ENCODE results near the gene SPATS2. TPM values are rescaled to one million over a fixed set of nuclear protein-coding genes. Genes with fewer than 3 reads are reported as not detected.

SPATS2 gene
- total RNA-seq, 1 donor from 2014 or later, result 46.3 TPM

- peaks cover 84% of the 10 kb centered on the region for H3K27me3 Mint-ChIP-seq (ENCODE audit: low read depth, unreplicated experiment)
- Histone ChIP-seq H2AFZ (ENCODE audit: low read depth, low read length) (no peak overlapping the region), H3K9ac (ENCODE audit: low read length) (no peak overlapping the region), H3K4me2 (ENCODE audit: low read length) (no peak overlapping the region), H3K79me2 (ENCODE audit: insufficient read depth, low read length) (no peaks in the 10 kb centered on the region), H3K36me3 (ENCODE audit: insufficient read depth, low read length) (no peaks in the 10 kb centered on the region), H3K4me1 (ENCODE audit: insufficient read depth, low read length) (peaks cover 12% of the 10 kb centered on the region), H3K4me3 (ENCODE audit: insufficient read depth, low read depth, low read length) (no peak overlapping the region), H3K27me3 (ENCODE audit: insufficient read depth, low read length) (peaks cover 33% of the 10 kb centered on the region), H3K9me3 (ENCODE audit: insufficient read depth, low read depth, low read length) (no peaks in the 10 kb centered on the region), H3K27ac (ENCODE audit: low read depth, low read length) (no peak overlapping the region), H4K20me1 (ENCODE audit: insufficient read depth, low read length) (peaks cover 4% of the 10 kb centered on the region)
- H3K9me3 Mint-ChIP-seq (ENCODE audit: unreplicated experiment), result peaks cover 3% of the 10 kb centered on the region
- FAIRE-seq (no peak), DNase-seq (ENCODE audit: low read depth) (no peak)
- peak overlapping the region; percentile 41 for H3K27ac Mint-ChIP-seq (ENCODE audit: unreplicated experiment)
- no peaks in the 10 kb centered on the region for H3K4me1 Mint-ChIP-seq (ENCODE audit: low read depth, unreplicated experiment)
- peaks cover 2% of the 10 kb centered on the region for H3K36me3 Mint-ChIP-seq (ENCODE audit: low read depth, unreplicated experiment)
- no peak for TF ChIP-seq EZH2 (IDR thresholded peaks at IDR 0.05; ENCODE audit: insufficient read depth, low read length)
- no peak for TF ChIP-seq CTCF (IDR thresholded peaks at IDR 0.05; ENCODE audit: insufficient read depth, low read depth, low read length)
- no peak overlapping the region for H3K4me3 Mint-ChIP-seq (ENCODE audit: unreplicated experiment)
These were observed 178.6 kb downstream of the SPATS2 start for GRCh38 chr12:49545815-49546214.

GRCh38 chr12:49546481-49546880 lies 179.2 kb downstream of the SPATS2 start:
- TF ChIP-seq CTCF (IDR thresholded peaks at IDR 0.05; ENCODE audit: insufficient read depth, low read depth, low read length), result no peak
- TF ChIP-seq EZH2 (IDR thresholded peaks at IDR 0.05; ENCODE audit: insufficient read depth, low read length), result no peak
- no peak overlapping the region for H3K4me2 ChIP-seq (ENCODE audit: low read length)
- H3K36me3 ChIP-seq (ENCODE audit: insufficient read depth, low read length), result no peaks in the 10 kb centered on the region
- Mint-ChIP-seq H3K36me3 (ENCODE audit: low read depth, unreplicated experiment) (peaks cover 2% of the 10 kb centered on the region), H3K27ac (ENCODE audit: unreplicated experiment) (no peak overlapping the region), H3K9me3 (ENCODE audit: unreplicated experiment) (peaks cover 3% of the 10 kb centered on the region), H3K4me3 (ENCODE audit: unreplicated experiment) (no peak overlapping the region), H3K4me1 (ENCODE audit: low read depth, unreplicated experiment) (no peaks in the 10 kb centered on the region), H3K27me3 (ENCODE audit: low read depth, unreplicated experiment) (peaks cover 81% of the 10 kb centered on the region)
- no peak overlapping the region for H2AFZ ChIP-seq (ENCODE audit: low read depth, low read length)
- no peaks in the 10 kb centered on the region for H3K9me3 ChIP-seq (ENCODE audit: insufficient read depth, low read depth, low read length)
- no peaks in the 10 kb centered on the region for H3K79me2 ChIP-seq (ENCODE audit: insufficient read depth, low read length)
- FAIRE-seq, result no peak
- peaks cover 4% of the 10 kb centered on the region for H4K20me1 ChIP-seq (ENCODE audit: insufficient read depth, low read length)
- no peak overlapping the region for H3K27ac ChIP-seq (ENCODE audit: low read depth, low read length)
- no peak for DNase-seq (ENCODE audit: low read depth)
- peaks cover 31% of the 10 kb centered on the region for H3K27me3 ChIP-seq (ENCODE audit: insufficient read depth, low read length)
- no peak overlapping the region for H3K4me3 ChIP-seq (ENCODE audit: insufficient read depth, low read depth, low read length)
- H3K4me1 ChIP-seq (ENCODE audit: insufficient read depth, low read length), result peaks cover 12% of the 10 kb centered on the region
- H3K9ac ChIP-seq (ENCODE audit: low read length), result no peak overlapping the region

GRCh38 chr12:49547090-49547690 lies 179.9 kb downstream of the SPATS2 start:
- H3K79me2 ChIP-seq (ENCODE audit: insufficient read depth, low read length), result no peaks in the 10 kb centered on the region
- H3K4me2 ChIP-seq (ENCODE audit: low read length), result no peak overlapping the region
- H3K4me1 Mint-ChIP-seq (ENCODE audit: low read depth, unreplicated experiment), result no peaks in the 10 kb centered on the region
- TF ChIP-seq EZH2 (IDR thresholded peaks at IDR 0.05; ENCODE audit: insufficient read depth, low read length) (no peak), CTCF (IDR thresholded peaks at IDR 0.05; ENCODE audit: insufficient read depth, low read depth, low read length) (no peak)
- H3K9ac ChIP-seq (ENCODE audit: low read length), result no peak overlapping the region
- no peak for FAIRE-seq
- peaks cover 12% of the 10 kb centered on the region for H3K4me1 ChIP-seq (ENCODE audit: insufficient read depth, low read length)
- no peak overlapping the region for H3K4me3 Mint-ChIP-seq (ENCODE audit: unreplicated experiment)
- H3K27ac ChIP-seq (ENCODE audit: low read depth, low read length), result no peak overlapping the region
- H3K36me3 Mint-ChIP-seq (ENCODE audit: low read depth, unreplicated experiment), result peaks cover 2% of the 10 kb centered on the region
- peaks cover 82% of the 10 kb centered on the region for H3K27me3 Mint-ChIP-seq (ENCODE audit: low read depth, unreplicated experiment)
- no peak overlapping the region for H3K27ac Mint-ChIP-seq (ENCODE audit: unreplicated experiment)
- H3K9me3 ChIP-seq (ENCODE audit: insufficient read depth, low read depth, low read length), result no peaks in the 10 kb centered on the region
- H4K20me1 ChIP-seq (ENCODE audit: insufficient read depth, low read length), result peaks cover 4% of the 10 kb centered on the region
- H3K9me3 Mint-ChIP-seq (ENCODE audit: unreplicated experiment), result peaks cover 3% of the 10 kb centered on the region
- no peak overlapping the region for H3K4me3 ChIP-seq (ENCODE audit: insufficient read depth, low read depth, low read length)
- H3K27me3 ChIP-seq (ENCODE audit: insufficient read depth, low read length), result peaks cover 32% of the 10 kb centered on the region
- H2AFZ ChIP-seq (ENCODE audit: low read depth, low read length), result no peak overlapping the region
- H3K36me3 ChIP-seq (ENCODE audit: insufficient read depth, low read length), result no peaks in the 10 kb centered on the region
- no peak for DNase-seq (ENCODE audit: low read depth)
